ENCODE measurements around the gene MRPL57. TPM values are rescaled to one million over a fixed set of nuclear protein-coding genes. Genes with fewer than 3 reads are reported as not detected.
"Not testable (repeated sequence)": the region's sequence is repeated elsewhere in the genome, so short reads cannot be mapped to it uniquely, and the experiment has no call there.

The MRPL57 gene
- total RNA-seq, 1 donor from 2014 or later = 14.0 TPM

DNA sequence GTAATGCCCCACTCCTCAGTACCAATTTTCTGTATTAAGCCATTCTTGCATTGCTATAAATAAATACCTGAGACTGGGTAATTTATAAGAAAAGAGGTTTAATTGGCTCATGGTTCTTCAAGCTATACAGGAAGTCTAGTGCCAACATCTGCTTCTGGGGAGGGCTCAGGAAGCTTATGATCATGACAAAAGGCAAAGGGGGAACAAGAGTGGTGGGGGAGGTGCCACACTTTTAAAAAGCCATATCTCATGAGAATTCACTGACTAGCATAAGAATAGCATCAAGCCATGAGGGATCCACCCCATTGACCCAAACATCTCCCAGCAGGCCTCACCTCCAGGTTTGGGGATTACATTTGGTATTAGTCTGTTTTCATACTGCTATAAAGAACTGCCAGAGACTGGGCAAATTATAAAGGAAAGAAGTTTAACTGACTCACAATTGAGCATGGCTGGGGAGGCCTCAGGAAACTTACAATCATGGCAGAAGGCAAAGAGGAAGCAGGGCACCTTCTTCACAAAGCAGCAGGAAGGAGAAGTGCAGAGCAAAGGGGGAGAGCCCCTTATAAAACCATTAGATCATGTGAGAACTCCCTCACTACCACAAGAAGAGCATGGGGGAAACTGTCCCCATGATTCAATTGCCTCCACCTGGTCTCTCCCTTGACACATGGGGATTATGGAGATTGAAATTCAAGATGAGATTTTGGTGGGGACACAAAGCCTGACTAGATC lies 25.2 kb downstream of the MRPL57 start:
- not testable (repeated sequence) for H3K9me3 Mint-ChIP-seq (ENCODE audit: unreplicated experiment); H3K27ac Mint-ChIP-seq (ENCODE audit: unreplicated experiment); H3K4me3 Mint-ChIP-seq (ENCODE audit: unreplicated experiment); DNase-seq (ENCODE audit: low spot score); H3K4me1 Mint-ChIP-seq (ENCODE audit: unreplicated experiment); H3K27me3 Mint-ChIP-seq (ENCODE audit: unreplicated experiment)
- peaks cover 11% of the 10 kb centered on the region for H3K36me3 Mint-ChIP-seq (ENCODE audit: low read depth, unreplicated experiment)

DNA sequence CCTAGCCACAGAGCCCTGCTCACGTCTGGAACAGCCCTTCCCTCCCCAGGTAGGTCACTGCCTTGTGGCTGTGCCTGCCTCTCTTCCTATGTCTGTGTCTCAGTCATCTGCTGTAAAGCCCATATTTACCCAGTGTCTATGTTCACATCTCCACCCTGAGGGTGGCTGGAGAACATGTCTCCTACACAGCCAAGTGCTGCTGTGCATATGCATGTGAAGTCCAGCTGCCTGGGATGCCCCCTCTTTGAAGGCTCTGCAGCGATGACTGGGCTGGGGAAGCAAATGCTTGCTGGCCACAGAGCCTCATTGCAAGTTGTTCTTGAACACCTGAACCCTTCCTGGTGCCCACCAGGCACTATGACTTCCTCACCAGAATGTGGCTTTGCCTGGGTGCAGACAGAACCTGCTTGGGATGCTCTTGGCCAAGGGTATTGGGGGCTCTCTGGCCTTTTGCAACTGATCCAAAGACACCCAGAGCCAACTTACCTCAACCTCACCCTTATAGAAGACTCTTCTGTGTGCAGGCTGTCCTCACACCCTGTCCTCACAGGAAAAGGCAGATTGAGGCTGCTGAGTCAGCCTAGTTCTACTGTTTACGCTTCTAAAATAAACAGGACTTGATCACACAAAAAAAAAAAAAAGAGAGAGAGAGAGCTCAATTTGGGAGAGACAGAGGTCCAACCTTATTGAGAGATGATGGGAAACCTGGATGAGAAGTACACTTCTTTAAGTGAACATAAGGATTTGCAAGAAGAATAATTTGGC lies 26.5 kb downstream of the MRPL57 start:
- H3K4me3 Mint-ChIP-seq (ENCODE audit: unreplicated experiment) = no peak overlapping the region
- no peaks in the 10 kb centered on the region for H3K27me3 Mint-ChIP-seq (ENCODE audit: unreplicated experiment)
- peaks cover 4% of the 10 kb centered on the region for H3K4me1 Mint-ChIP-seq (ENCODE audit: unreplicated experiment)
- DNase-seq (ENCODE audit: low spot score) = no peak
- TF ChIP-seq, protein P1, sequence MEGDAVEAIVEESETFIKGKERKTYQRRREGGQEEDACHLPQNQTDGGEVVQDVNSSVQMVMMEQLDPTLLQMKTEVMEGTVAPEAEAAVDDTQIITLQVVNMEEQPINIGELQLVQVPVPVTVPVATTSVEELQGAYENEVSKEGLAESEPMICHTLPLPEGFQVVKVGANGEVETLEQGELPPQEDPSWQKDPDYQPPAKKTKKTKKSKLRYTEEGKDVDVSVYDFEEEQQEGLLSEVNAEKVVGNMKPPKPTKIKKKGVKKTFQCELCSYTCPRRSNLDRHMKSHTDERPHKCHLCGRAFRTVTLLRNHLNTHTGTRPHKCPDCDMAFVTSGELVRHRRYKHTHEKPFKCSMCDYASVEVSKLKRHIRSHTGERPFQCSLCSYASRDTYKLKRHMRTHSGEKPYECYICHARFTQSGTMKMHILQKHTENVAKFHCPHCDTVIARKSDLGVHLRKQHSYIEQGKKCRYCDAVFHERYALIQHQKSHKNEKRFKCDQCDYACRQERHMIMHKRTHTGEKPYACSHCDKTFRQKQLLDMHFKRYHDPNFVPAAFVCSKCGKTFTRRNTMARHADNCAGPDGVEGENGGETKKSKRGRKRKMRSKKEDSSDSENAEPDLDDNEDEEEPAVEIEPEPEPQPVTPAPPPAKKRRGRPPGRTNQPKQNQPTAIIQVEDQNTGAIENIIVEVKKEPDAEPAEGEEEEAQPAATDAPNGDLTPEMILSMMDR (IDR thresholded peaks at IDR 0.05; ENCODE audit: unreplicated experiment) = no peak
- peaks cover 7% of the 10 kb centered on the region for H3K36me3 Mint-ChIP-seq (ENCODE audit: low read depth, unreplicated experiment)
- peaks cover 6% of the 10 kb centered on the region for H3K9me3 Mint-ChIP-seq (ENCODE audit: unreplicated experiment)
- no peak overlapping the region for H3K27ac Mint-ChIP-seq (ENCODE audit: unreplicated experiment)

DNA sequence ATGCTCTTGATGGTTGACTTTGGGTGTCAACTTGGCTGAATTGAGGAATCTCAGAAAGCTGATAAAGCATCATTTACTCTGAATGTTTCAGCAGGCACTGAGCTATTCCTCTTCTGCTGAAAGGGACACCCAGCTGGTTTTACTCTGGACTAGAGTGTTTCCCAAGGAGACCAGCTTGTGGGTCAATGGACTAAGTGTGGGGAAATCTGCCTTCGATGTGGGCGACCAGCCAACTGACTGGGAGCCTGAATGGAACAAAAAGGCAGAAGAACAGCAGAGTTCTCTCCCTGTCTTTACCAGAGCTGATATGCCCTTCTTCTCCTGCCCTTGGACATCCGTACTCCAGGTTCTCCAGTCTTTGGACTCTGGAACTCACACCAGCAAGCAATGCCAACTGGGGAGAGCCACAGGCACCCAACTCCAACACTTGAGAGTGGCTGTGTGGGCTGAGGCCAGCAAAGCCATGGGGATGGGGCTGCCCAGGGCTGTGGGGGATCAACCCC lies 32.2 kb downstream of the MRPL57 start:
- DNase-seq (ENCODE audit: low spot score) = no peak
- Mint-ChIP-seq H3K4me3 (ENCODE audit: unreplicated experiment) (no peak overlapping the region), H3K4me1 (ENCODE audit: unreplicated experiment) (no peaks in the 10 kb centered on the region), H3K9me3 (ENCODE audit: unreplicated experiment) (peaks cover 14% of the 10 kb centered on the region), H3K27ac (ENCODE audit: unreplicated experiment) (no peak overlapping the region), H3K36me3 (ENCODE audit: low read depth, unreplicated experiment) (peaks cover 13% of the 10 kb centered on the region), H3K27me3 (ENCODE audit: unreplicated experiment) (peaks cover 3% of the 10 kb centered on the region)
- TF ChIP-seq, protein P1 (IDR thresholded peaks at IDR 0.05; ENCODE audit: unreplicated experiment) = no peak

DNA sequence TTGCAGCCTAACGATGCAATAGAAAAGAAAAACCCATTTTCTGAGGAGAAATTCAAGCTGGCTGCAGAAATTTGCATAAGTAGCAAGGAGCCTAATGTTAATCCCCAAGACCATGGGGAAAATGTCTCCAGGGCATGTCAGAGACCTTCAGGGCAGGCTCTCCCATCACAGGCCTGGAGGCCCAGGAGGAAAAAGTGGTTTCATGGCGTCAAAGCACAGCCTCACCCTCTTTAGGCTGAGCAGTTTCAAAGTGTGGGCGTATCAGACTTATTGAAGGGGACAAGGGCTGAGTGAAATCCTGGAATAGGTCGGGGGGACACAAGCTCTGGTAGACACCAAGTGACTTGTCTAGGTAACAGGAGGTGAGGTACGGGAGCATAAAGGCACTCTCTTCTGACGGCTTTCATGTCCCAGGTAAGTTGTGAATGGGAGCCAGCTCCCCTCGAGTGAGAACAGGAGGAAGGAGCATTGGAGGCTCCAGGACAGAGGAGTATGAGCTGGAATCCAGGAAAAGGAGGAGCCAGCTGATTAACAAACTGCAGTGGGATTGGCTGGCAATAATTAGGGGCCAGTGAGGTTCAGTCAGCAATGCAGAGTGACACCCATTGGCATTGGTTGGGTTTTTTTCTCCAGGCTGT lies 35.8 kb downstream of the MRPL57 start:
- no peak overlapping the region for H3K27ac Mint-ChIP-seq (ENCODE audit: unreplicated experiment)
- H3K4me3 Mint-ChIP-seq (ENCODE audit: unreplicated experiment) = peak overlapping the region; percentile 8
- no peaks in the 10 kb centered on the region for H3K4me1 Mint-ChIP-seq (ENCODE audit: unreplicated experiment)
- H3K36me3 Mint-ChIP-seq (ENCODE audit: low read depth, unreplicated experiment) = peaks cover 13% of the 10 kb centered on the region
- no peak for DNase-seq (ENCODE audit: low spot score)
- peaks cover 3% of the 10 kb centered on the region for H3K27me3 Mint-ChIP-seq (ENCODE audit: unreplicated experiment)
- TF ChIP-seq, protein P1 (IDR thresholded peaks at IDR 0.05; ENCODE audit: unreplicated experiment) = no peak
- H3K9me3 Mint-ChIP-seq (ENCODE audit: unreplicated experiment) = peaks cover 14% of the 10 kb centered on the region

DNA sequence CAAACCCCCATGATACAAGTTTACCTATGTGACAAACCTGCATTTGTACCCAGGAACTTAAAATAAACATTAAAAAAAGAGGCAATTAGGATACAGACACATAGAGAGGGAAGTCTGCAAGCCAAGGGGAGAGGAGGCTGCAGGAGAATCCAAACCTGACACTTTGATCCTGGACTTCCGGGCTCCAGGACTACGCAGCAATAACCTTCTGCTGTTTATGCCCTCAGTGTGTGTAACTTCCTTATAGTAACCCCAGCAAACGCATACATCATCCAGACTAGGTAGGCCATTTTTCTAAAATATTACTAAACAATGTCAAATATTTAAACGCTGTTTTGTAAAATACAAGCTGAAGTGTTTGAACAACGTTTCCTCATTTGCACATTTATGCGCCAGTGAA lies 39.0 kb downstream of the MRPL57 start:
- not testable (repeated sequence) for H3K27ac Mint-ChIP-seq (ENCODE audit: unreplicated experiment); H3K4me3 Mint-ChIP-seq (ENCODE audit: unreplicated experiment); DNase-seq (ENCODE audit: low spot score); H3K4me1 Mint-ChIP-seq (ENCODE audit: unreplicated experiment); H3K27me3 Mint-ChIP-seq (ENCODE audit: unreplicated experiment)
- Mint-ChIP-seq H3K9me3 (ENCODE audit: unreplicated experiment) (peaks cover 14% of the 10 kb centered on the region), H3K36me3 (ENCODE audit: low read depth, unreplicated experiment) (peaks cover 13% of the 10 kb centered on the region)
